Superior temporal gyrus (tissue), 1 donor: ENCODE results near the gene ETFBKMT.

Experiments
- DNase-seq: peaks from one replicate; pipeline ENCODE4 v3.0.0-alpha.2; 2016; ENCODE audit errors: extremely low spot score

ETFBKMT gene

GRCh38 chr12:31659087-31659942 lies at the start of gene ETFBKMT:
TSS of gene ETFBKMT (plus strand) at chr12:31659688. CDS start at chr12:31661954, 2,266 bp downstream.
- peak; percentile 96 for DNase-seq

GRCh38 chr12:31612819-31613218 lies 46.7 kb upstream of the ETFBKMT start:
- DNase-seq, result no peak

- DNase-seq, result no peak
Measured at GRCh38 chr12:31618228-31619025, 41.1 kb upstream of the ETFBKMT start.

GRCh38 chr12:31620311-31620710 lies 39.2 kb upstream of the ETFBKMT start:
- no peak for DNase-seq

GRCh38 chr12:31622038-31622437 lies 37.5 kb upstream of the ETFBKMT start:
- DNase-seq, result no peak

- DNase-seq, result no peak
Measured at GRCh38 chr12:31626270-31626995, 33.1 kb upstream of the ETFBKMT start.

- DNase-seq, result no peak
Measured at GRCh38 chr12:31627456-31628054, 31.9 kb upstream of the ETFBKMT start.

GRCh38 chr12:31629756-31630732 lies 29.4 kb upstream of the ETFBKMT start:
- DNase-seq, result no peak

GRCh38 chr12:31631023-31631724 lies 28.3 kb upstream of the ETFBKMT start:
- DNase-seq, result no peak

GRCh38 chr12:31631809-31632208 lies 27.7 kb upstream of the ETFBKMT start:
- DNase-seq, result no peak

- no peak for DNase-seq
Measured at GRCh38 chr12:31633464-31633863, 26.0 kb upstream of the ETFBKMT start.

GRCh38 chr12:31634620-31635019 lies 24.9 kb upstream of the ETFBKMT start:
- no peak for DNase-seq

GRCh38 chr12:31641509-31642090 lies 17.9 kb upstream of the ETFBKMT start:
- no peak for DNase-seq

- no peak for DNase-seq
Measured at GRCh38 chr12:31644536-31644935, 15.0 kb upstream of the ETFBKMT start.

GRCh38 chr12:31645924-31646323 lies 13.6 kb upstream of the ETFBKMT start:
- no peak for DNase-seq

GRCh38 chr12:31647086-31647491 lies 12.4 kb upstream of the ETFBKMT start:
- no peak for DNase-seq

- DNase-seq, result no peak
Measured at GRCh38 chr12:31650918-31651317, 8.6 kb upstream of the ETFBKMT start.

GRCh38 chr12:31651893-31652521 lies 7.5 kb upstream of the ETFBKMT start:
- no peak for DNase-seq

GRCh38 chr12:31655208-31655607 lies 4.3 kb upstream of the ETFBKMT start:
- no peak for DNase-seq
